CD4-positive, CD25-positive, alpha-beta regulatory T cell (primary cell): ENCODE results near the gene DLGAP4. TPM values are rescaled to one million over a fixed set of nuclear protein-coding genes. Genes with fewer than 3 reads are reported as not detected.
"Not testable (repeated sequence)": the region's sequence is repeated elsewhere in the genome, so short reads cannot be mapped to it uniquely, and the experiment has no call there.

Experiments used
- ATAC-seq, 2 donors: fragments of 150-1000 bp; cut with Tn5 transposase; one replicate each; pipeline ENCODE4 v1.10.0; 2021; ENCODE audit warnings: low read depth in 2 of 2, moderate number of reproducible peaks in 2 of 2, moderate library complexity in 1 of 2
- DNase-seq, 3 donors: peaks; one replicate each; pipeline versions ENCODE4 v3.0.0 to v3.0.0-alpha.2; 2012 to 2022; ENCODE audit warnings: mixed read lengths in 1 of 3
- H3K27ac ChIP-seq: one replicate; pipeline ENCODE4 v1.7.0; 2013; ENCODE audit warnings: mild to moderate bottlenecking, low read length; ENCODE audit not compliant: insufficient read depth, poor library complexity, severe bottlenecking
- H3K27me3 ChIP-seq: one replicate; pipeline ENCODE4 v1.7.0; 2013; ENCODE audit warnings: low read length; ENCODE audit not compliant: control insufficient read depth, insufficient read depth
- H3K36me3 ChIP-seq: one replicate; pipeline ENCODE4 v1.7.0; 2013; ENCODE audit warnings: mild to moderate bottlenecking, low read length, moderate library complexity; ENCODE audit not compliant: control insufficient read depth, insufficient read depth
- H3K4me1 ChIP-seq: 2 replicates; pipeline ENCODE4 v1.7.0; 2013; ENCODE audit warnings: mild to moderate bottlenecking, low read length; ENCODE audit not compliant: insufficient read depth, control insufficient read depth, poor library complexity, severe bottlenecking
- H3K4me3 ChIP-seq: one replicate; pipeline ENCODE4 v1.7.0; 2013; ENCODE audit warnings: low read depth, mild to moderate bottlenecking, low read length, moderate library complexity
- H3K9me3 ChIP-seq, 2 experiments: 1 replicate in 1 of 2; 2 replicates in 1 of 2; pipeline ENCODE4 v1.7.0; 2013; ENCODE audit warnings: low read length in 2 of 2, mild to moderate bottlenecking in 1 of 2, moderate library complexity in 1 of 2; ENCODE audit not compliant: control insufficient read depth in 2 of 2
- H3K27ac Mint-ChIP-seq, 3 donors: one replicate each; pipeline ENCODE4 v1.8.0; 2020 to 2022; ENCODE audit warnings: mild to moderate bottlenecking in 3 of 3, mixed read lengths in 3 of 3, moderate library complexity in 2 of 3
- H3K27me3 Mint-ChIP-seq: one replicate; pipeline ENCODE4 v1.8.0; 2022; ENCODE audit warnings: mild to moderate bottlenecking, mixed read lengths
- H3K36me3 Mint-ChIP-seq: one replicate; pipeline ENCODE4 v1.8.0; 2020; ENCODE audit warnings: mixed read lengths
- H3K4me1 Mint-ChIP-seq, 4 donors: one replicate each; pipeline ENCODE4 v1.8.0; 2020 to 2022; ENCODE audit warnings: mixed read lengths in 4 of 4, mild to moderate bottlenecking in 1 of 4
- H3K4me3 Mint-ChIP-seq, 4 donors: one replicate each; pipeline ENCODE4 v1.8.0; 2020 to 2022; ENCODE audit warnings: mild to moderate bottlenecking in 4 of 4, mixed read lengths in 4 of 4, moderate library complexity in 3 of 4
- H3K9me3 Mint-ChIP-seq, 7 donors: one replicate each; pipeline ENCODE4 v1.8.0; 2020 to 2022; ENCODE audit warnings: mixed read lengths in 7 of 7, mild to moderate bottlenecking in 3 of 7, moderate library complexity in 2 of 7
- polyA plus RNA-seq, 4 donors: library from polyadenylated mRNA; unstranded; fragments of 300-500 nt; fragmentation: Illumina TruSeq; gene quantifications; one replicate each; pipeline ENCODE4 v1.2.3, GENCODE V29; 2021
- total RNA-seq: library from RNA; stranded (reverse); gene quantifications from one replicate; pipeline ENCODE4 v1.2.3, GENCODE V29; 2022

Gene DLGAP4
- total and polyA plus RNA-seq, 5 donors from 2014 or later = 10.8 to 43.5 (median 14.7) TPM

- not testable (repeated sequence) for H3K27me3 Mint-ChIP-seq, H3K9me3 ChIP-seq, H3K4me3 ChIP-seq, ATAC-seq, H3K27ac ChIP-seq, H3K36me3 ChIP-seq, H3K27me3 ChIP-seq, H3K4me3 Mint-ChIP-seq, H3K9me3 Mint-ChIP-seq, DNase-seq
- Mint-ChIP-seq H3K4me1 (peaks cover 14 to 69% (median 40%) of the 10 kb centered on the region in 4 donors), H3K27ac (peak overlapping the region in 2 of 3 donors; percentile 72 to 89), H3K36me3 (peaks cover 15% of the 10 kb centered on the region)
- H3K4me1 ChIP-seq = peaks cover 24% of the 10 kb centered on the region
Observed at GRCh38 chr20:36475054-36475453, 168.9 kb downstream of the DLGAP4 start.

GRCh38 chr20:36477475-36477874 is 171.3 kb downstream of the DLGAP4 start:
- peaks cover 7 to 63% (median 31%) of the 10 kb centered on the region in 4 donors for H3K4me1 Mint-ChIP-seq
- peaks cover 12% of the 10 kb centered on the region for H3K36me3 Mint-ChIP-seq

GRCh38 chr20:36478137-36478905 is 172.2 kb downstream of the DLGAP4 start:
- H3K9me3 Mint-ChIP-seq = no peaks in the 10 kb centered on the region
- H3K27me3 Mint-ChIP-seq = no peaks in the 10 kb centered on the region
- H3K4me3 Mint-ChIP-seq = no peak overlapping the region
- Histone ChIP-seq H3K4me1 (peaks cover 5% of the 10 kb centered on the region), H3K4me3 (no peak overlapping the region), H3K9me3 (no peaks in the 10 kb centered on the region), H3K27ac (no peak overlapping the region), H3K27me3 (no peaks in the 10 kb centered on the region), H3K36me3 (no peaks in the 10 kb centered on the region)
- H3K4me1 Mint-ChIP-seq = peaks cover 4 to 55% (median 28%) of the 10 kb centered on the region in 4 donors
- peaks cover 12% of the 10 kb centered on the region for H3K36me3 Mint-ChIP-seq
- DNase-seq (no peak), ATAC-seq (no peak)
- H3K27ac Mint-ChIP-seq = peak overlapping the region in 2 of 3 donors; percentile 72 to 84

More at GRCh38 chr20:36477475-36477874, 171.3 kb downstream of the DLGAP4 start:
- H3K27ac Mint-ChIP-seq = no peak overlapping the region
- DNase-seq = no peak
- no peaks in the 10 kb centered on the region for H3K9me3 Mint-ChIP-seq
- no peaks in the 10 kb centered on the region for H3K36me3 ChIP-seq
- no peaks in the 10 kb centered on the region for H3K9me3 ChIP-seq
- H3K27me3 ChIP-seq = no peaks in the 10 kb centered on the region
- H3K27me3 Mint-ChIP-seq = no peaks in the 10 kb centered on the region
- H3K4me3 Mint-ChIP-seq = no peak overlapping the region
- ATAC-seq = no peak
- no peak overlapping the region for H3K27ac ChIP-seq
- no peak overlapping the region for H3K4me3 ChIP-seq
- H3K4me1 ChIP-seq = peaks cover 14% of the 10 kb centered on the region

GRCh38 chr20:36479938-36480337 is 173.8 kb downstream of the DLGAP4 start:
- H3K27me3 Mint-ChIP-seq = no peaks in the 10 kb centered on the region
- peak overlapping the region in 2 of 3 donors; percentile 52 to 72 for H3K27ac Mint-ChIP-seq

GRCh38 chr20:36480456-36481048 is 174.4 kb downstream of the DLGAP4 start:
- Histone ChIP-seq H3K36me3 (peaks cover 3% of the 10 kb centered on the region), H3K9me3 (no peaks in the 10 kb centered on the region), H3K27me3 (no peaks in the 10 kb centered on the region), H3K27ac (no peak overlapping the region), H3K4me1 (no peaks in the 10 kb centered on the region), H3K4me3 (no peak overlapping the region)
- DNase-seq (no peak), ATAC-seq (no peak)
- H3K27ac Mint-ChIP-seq = peak overlapping the region in 2 of 3 donors; percentile 52 to 66
- H3K27me3 Mint-ChIP-seq = no peaks in the 10 kb centered on the region
- peaks cover 9% of the 10 kb centered on the region for H3K36me3 Mint-ChIP-seq
- H3K9me3 Mint-ChIP-seq = no peaks in the 10 kb centered on the region
- H3K4me1 Mint-ChIP-seq = peaks cover 0 to 37% (median 15%) of the 10 kb centered on the region in 4 donors
- no peak overlapping the region for H3K4me3 Mint-ChIP-seq

More at GRCh38 chr20:36479938-36480337, 173.8 kb downstream of the DLGAP4 start:
- Mint-ChIP-seq H3K36me3 (peaks cover 9% of the 10 kb centered on the region), H3K4me1 (peaks cover under 1 to 39% (median 15%) of the 10 kb centered on the region in 4 donors), H3K4me3 (no peak overlapping the region), H3K9me3 (no peaks in the 10 kb centered on the region)
- H3K27me3 ChIP-seq = no peaks in the 10 kb centered on the region
- DNase-seq (no peak), ATAC-seq (no peak)
- H3K4me3 ChIP-seq = no peak overlapping the region
- H3K27ac ChIP-seq = no peak overlapping the region
- H3K9me3 ChIP-seq = no peaks in the 10 kb centered on the region
- H3K36me3 ChIP-seq = peaks cover 3% of the 10 kb centered on the region
- no peaks in the 10 kb centered on the region for H3K4me1 ChIP-seq

- peaks cover 14% of the 10 kb centered on the region for H3K36me3 Mint-ChIP-seq
- no peaks in the 10 kb centered on the region for H3K27me3 Mint-ChIP-seq
- peak overlapping the region in 2 of 3 donors; percentile 10 to 66 for H3K27ac Mint-ChIP-seq
- ATAC-seq (no peak), DNase-seq (no peak)
- peaks cover 0 to 45% (median 22%) of the 10 kb centered on the region in 4 donors for H3K4me1 Mint-ChIP-seq
- H3K9me3 ChIP-seq = no peaks in the 10 kb centered on the region
- no peaks in the 10 kb centered on the region for H3K4me1 ChIP-seq
- H3K4me3 Mint-ChIP-seq = no peak overlapping the region
- H3K4me3 ChIP-seq = no peak overlapping the region
- H3K27me3 ChIP-seq = no peaks in the 10 kb centered on the region
- H3K9me3 Mint-ChIP-seq = no peaks in the 10 kb centered on the region
- peaks cover 3% of the 10 kb centered on the region for H3K36me3 ChIP-seq
- H3K27ac ChIP-seq = no peak overlapping the region
Observed at GRCh38 chr20:36481380-36482043, 175.4 kb downstream of the DLGAP4 start.

GRCh38 chr20:36482044-36482473 is 175.9 kb downstream of the DLGAP4 start:
- ATAC-seq = no peak
- H3K9me3 Mint-ChIP-seq = no peaks in the 10 kb centered on the region

More at GRCh38 chr20:36482044-36482473, 175.9 kb downstream of the DLGAP4 start:
- Histone ChIP-seq H3K4me1 (no peaks in the 10 kb centered on the region), H3K27ac (no peak overlapping the region), H3K36me3 (peaks cover 3% of the 10 kb centered on the region), H3K4me3 (no peak overlapping the region), H3K27me3 (no peaks in the 10 kb centered on the region), H3K9me3 (no peaks in the 10 kb centered on the region)
- Mint-ChIP-seq H3K4me1 (peaks cover 0 to 49% (median 22%) of the 10 kb centered on the region in 4 donors), H3K36me3 (peaks cover 14% of the 10 kb centered on the region), H3K4me3 (no peak overlapping the region), H3K27ac (no peak overlapping the region), H3K27me3 (no peaks in the 10 kb centered on the region)
- DNase-seq = no peak
